Spleen (tissue), 7 donors: Measurements from ENCODE around the gene CXADR.
"Not testable (repeated sequence)": the region's sequence is repeated elsewhere in the genome, so short reads cannot be mapped to it uniquely, and the experiment has no call there.

Source experiments
- POLR2A ChIP-seq, 3 donors: fragments of 450-650 bp; IDR thresholded peaks; one replicate each; pipeline ENCODE4 v1.5.1; 2017; ENCODE audit warnings: antibody characterized with exemption in 3 of 3, mild to moderate bottlenecking in 1 of 3
- TF ChIP-seq, protein P1 (sequence below), 11 experiments: fragments of 200-600 bp in 7 of 11; fragments of 450-650 bp in 4 of 11; sonication (generic) in 4 of 11; IDR thresholded peaks in 8 of 11; conservative IDR thresholded peaks in 3 of 11; 1 replicate in 7 of 11; 2 replicates in 4 of 11; pipeline versions ENCODE4 v1.4.0 to v1.8.0; 2016 to 2021; ENCODE audit warnings: antibody characterized with exemption in 11 of 11, inconsistent platforms in 4 of 11, mild to moderate bottlenecking in 1 of 11
- donor health status: DM: no; HTN: no; CAD: no; lungs with moderate emphysema.
- donor health status: DM: no; HTN: no; CAD: no.
- donor health status: DM: no; HTN: no; CAD: no.

DNA sequence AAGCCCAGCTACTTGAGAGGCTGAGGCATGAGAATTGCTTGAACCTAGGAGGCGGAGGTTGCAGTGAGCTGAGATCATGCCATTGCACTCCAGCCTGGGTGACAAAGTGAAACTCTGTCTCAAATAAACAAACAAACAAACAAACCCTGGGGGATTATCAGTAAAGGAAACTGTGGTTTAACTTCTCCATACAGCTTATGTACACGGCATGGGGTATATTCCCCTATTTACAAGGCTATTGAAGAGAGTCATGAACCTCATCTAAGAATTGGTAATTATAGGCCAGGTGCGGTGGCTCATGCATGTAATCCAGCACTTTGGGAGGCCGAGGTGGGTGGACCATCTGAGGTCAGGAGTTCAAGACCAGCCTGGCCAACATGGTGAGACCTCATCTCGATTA is 9.9 kb upstream of the CXADR start:
- TF ChIP-seq POLR2A (IDR thresholded peaks at IDR 0.05) = not testable (repeated sequence)
- TF ChIP-seq, protein P1, sequence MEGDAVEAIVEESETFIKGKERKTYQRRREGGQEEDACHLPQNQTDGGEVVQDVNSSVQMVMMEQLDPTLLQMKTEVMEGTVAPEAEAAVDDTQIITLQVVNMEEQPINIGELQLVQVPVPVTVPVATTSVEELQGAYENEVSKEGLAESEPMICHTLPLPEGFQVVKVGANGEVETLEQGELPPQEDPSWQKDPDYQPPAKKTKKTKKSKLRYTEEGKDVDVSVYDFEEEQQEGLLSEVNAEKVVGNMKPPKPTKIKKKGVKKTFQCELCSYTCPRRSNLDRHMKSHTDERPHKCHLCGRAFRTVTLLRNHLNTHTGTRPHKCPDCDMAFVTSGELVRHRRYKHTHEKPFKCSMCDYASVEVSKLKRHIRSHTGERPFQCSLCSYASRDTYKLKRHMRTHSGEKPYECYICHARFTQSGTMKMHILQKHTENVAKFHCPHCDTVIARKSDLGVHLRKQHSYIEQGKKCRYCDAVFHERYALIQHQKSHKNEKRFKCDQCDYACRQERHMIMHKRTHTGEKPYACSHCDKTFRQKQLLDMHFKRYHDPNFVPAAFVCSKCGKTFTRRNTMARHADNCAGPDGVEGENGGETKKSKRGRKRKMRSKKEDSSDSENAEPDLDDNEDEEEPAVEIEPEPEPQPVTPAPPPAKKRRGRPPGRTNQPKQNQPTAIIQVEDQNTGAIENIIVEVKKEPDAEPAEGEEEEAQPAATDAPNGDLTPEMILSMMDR (IDR thresholded peaks at IDR 0.05 in 8 of 11, conservative IDR thresholded peaks at IDR 0.05 in 3 of 11) = not testable (repeated sequence)
